Endothelial cell of umbilical vein (primary cell): Measurements from ENCODE around the gene LCLAT1.

ENCODE experiments used
- CTCF ChIP-seq, 2 donors: IDR thresholded peaks; 1 replicate in 1 of 2; 2 replicates in 1 of 2; pipeline ENCODE4 v1.5.1; 2011; ENCODE audit warnings: low read length in 2 of 2, mild to moderate bottlenecking in 2 of 2, moderate library complexity in 2 of 2, control low read depth in 1 of 2, inconsistent platforms in 1 of 2, low read depth in 1 of 2; ENCODE audit not compliant: insufficient read depth in 1 of 2; ENCODE audit errors: extremely low read depth in 1 of 2
- EZH2 ChIP-seq: IDR thresholded peaks from 2 replicates; pipeline ENCODE4 v1.6.1; 2012; ENCODE audit warnings: borderline replicate concordance, low read depth, mild to moderate bottlenecking, moderate library complexity, low read length, inconsistent platforms; ENCODE audit not compliant: severe bottlenecking
- JUN ChIP-seq: IDR thresholded peaks from 2 replicates; pipeline ENCODE4 v1.6.1; 2011; ENCODE audit warnings: borderline replicate concordance, low read depth; ENCODE audit not compliant: insufficient read length, insufficient read depth
- MAX ChIP-seq: IDR thresholded peaks from 2 replicates; pipeline ENCODE4 v1.6.1; 2011; ENCODE audit not compliant: insufficient read depth, insufficient read length
- POLR2A ChIP-seq: IDR thresholded peaks from 2 replicates; pipeline ENCODE4 v1.6.1; 2012; ENCODE audit warnings: low read depth, mild to moderate bottlenecking, control low read depth, low read length

GRCh38 chr2:30530346-30530745, 83.3 kb downstream of the LCLAT1 start:
- TF ChIP-seq CTCF (IDR thresholded peaks at IDR 0.05; ENCODE audit: extremely low read depth in 1 of 2, insufficient read depth in 1 of 2, low read depth in 1 of 2, low read length in 2 of 2) (no peak), POLR2A (no peak), EZH2 (no peak), JUN (no peak), MAX (no peak)
